ENCODE results near the gene SLC12A9.

Gene SLC12A9

GRCh38 chr7:100822236-100823139 is 30.0 kb upstream of the SLC12A9 start:
- no peak overlapping the region for H3K4me3 Mint-ChIP-seq
- DNase-seq (no peak), ATAC-seq (no peak)
- peaks cover 30% of the 10 kb centered on the region for H3K27me3 Mint-ChIP-seq
- H3K4me1 Mint-ChIP-seq, result peaks cover 13% of the 10 kb centered on the region
- no peaks in the 10 kb centered on the region for H3K9me3 Mint-ChIP-seq
- no peak overlapping the region for H3K27ac Mint-ChIP-seq

GRCh38 chr7:100823140-100823525 is 29.4 kb upstream of the SLC12A9 start:
- ATAC-seq (no peak), DNase-seq (no peak)
- Mint-ChIP-seq H3K9me3 (no peaks in the 10 kb centered on the region), H3K4me1 (peaks cover 19% of the 10 kb centered on the region), H3K27ac (no peak overlapping the region), H3K27me3 (peaks cover 36% of the 10 kb centered on the region), H3K4me3 (no peak overlapping the region)

- Mint-ChIP-seq H3K4me3 (no peak overlapping the region), H3K27ac (no peak overlapping the region), H3K9me3 (no peaks in the 10 kb centered on the region), H3K4me1 (peaks cover 23% of the 10 kb centered on the region), H3K27me3 (peaks cover 40% of the 10 kb centered on the region)
- no peak for ATAC-seq
- no peak for DNase-seq
These were observed 29.0 kb upstream of the SLC12A9 start for GRCh38 chr7:100823534-100823933.

- ATAC-seq (no peak), DNase-seq (no peak)
- Mint-ChIP-seq H3K27me3 (peaks cover 52% of the 10 kb centered on the region), H3K9me3 (no peaks in the 10 kb centered on the region), H3K4me3 (no peak overlapping the region), H3K4me1 (peaks cover 27% of the 10 kb centered on the region), H3K27ac (no peak overlapping the region)
These were observed 27.9 kb upstream of the SLC12A9 start for GRCh38 chr7:100824499-100825214.

GRCh38 chr7:100825215-100825671 is 27.3 kb upstream of the SLC12A9 start:
- H3K27me3 Mint-ChIP-seq, result peaks cover 54% of the 10 kb centered on the region

GRCh38 chr7:100825751-100826513 is 26.6 kb upstream of the SLC12A9 start:
- Mint-ChIP-seq H3K9me3 (no peaks in the 10 kb centered on the region), H3K4me1 (peaks cover 27% of the 10 kb centered on the region), H3K4me3 (peak overlapping the region; percentile 68), H3K27me3 (peaks cover 54% of the 10 kb centered on the region), H3K27ac (peak overlapping the region; percentile 8 to 31)
- no peak for ATAC-seq
- DNase-seq, result no peak

More at GRCh38 chr7:100825215-100825671, 27.3 kb upstream of the SLC12A9 start:
- H3K27ac Mint-ChIP-seq, result peak overlapping the region in 1 of 2 donors; percentile 62
- ATAC-seq (no peak), DNase-seq (no peak)
- peaks cover 27% of the 10 kb centered on the region for H3K4me1 Mint-ChIP-seq
- no peaks in the 10 kb centered on the region for H3K9me3 Mint-ChIP-seq
- no peak overlapping the region for H3K4me3 Mint-ChIP-seq

GRCh38 chr7:100826514-100827329 is 25.8 kb upstream of the SLC12A9 start:
- H3K27ac Mint-ChIP-seq, result no peak overlapping the region
- ATAC-seq (peak; percentile 69), DNase-seq (no peak)
- H3K4me1 Mint-ChIP-seq, result peaks cover 27% of the 10 kb centered on the region
- H3K4me3 Mint-ChIP-seq, result peak overlapping the region; percentile 68
- H3K27me3 Mint-ChIP-seq, result peaks cover 54% of the 10 kb centered on the region
- H3K9me3 Mint-ChIP-seq, result no peaks in the 10 kb centered on the region

GRCh38 chr7:100827330-100828226 is 24.9 kb upstream of the SLC12A9 start, which contains the start of gene EPHB4:
Gene EPHB4 (minus strand): TSS chr7:100827523. CDS start chr7:100827030, 493 bp downstream.
- no peaks in the 10 kb centered on the region for H3K9me3 Mint-ChIP-seq
- H3K27me3 Mint-ChIP-seq, result peaks cover 54% of the 10 kb centered on the region
- H3K27ac Mint-ChIP-seq, result no peak within 1 kb of the TSS
- peak; percentile 61 for ATAC-seq
- peaks cover 27% of the 10 kb centered on the region for H3K4me1 Mint-ChIP-seq
- peak within 1 kb of the TSS; percentile 74 to 75 for H3K4me3 Mint-ChIP-seq
- no peak for DNase-seq

- no peak for DNase-seq
- H3K4me1 Mint-ChIP-seq, result peaks cover 27% of the 10 kb centered on the region
- peaks cover 53% of the 10 kb centered on the region for H3K27me3 Mint-ChIP-seq
- no peak overlapping the region for H3K27ac Mint-ChIP-seq
- peak overlapping the region in 1 of 2 donors; percentile 8 for H3K4me3 Mint-ChIP-seq
- no peak for ATAC-seq
- no peaks in the 10 kb centered on the region for H3K9me3 Mint-ChIP-seq
These were observed 23.3 kb upstream of the SLC12A9 start for GRCh38 chr7:100829150-100829716.

- Mint-ChIP-seq H3K27me3 (peaks cover 41% of the 10 kb centered on the region), H3K4me3 (no peak overlapping the region), H3K4me1 (peaks cover 27% of the 10 kb centered on the region), H3K9me3 (no peaks in the 10 kb centered on the region), H3K27ac (no peak overlapping the region)
- DNase-seq (no peak), ATAC-seq (no peak)
These were observed 22.1 kb upstream of the SLC12A9 start for GRCh38 chr7:100830396-100830795.

- H3K27ac Mint-ChIP-seq, result no peak overlapping the region
- peaks cover 25% of the 10 kb centered on the region for H3K27me3 Mint-ChIP-seq
- H3K4me1 Mint-ChIP-seq, result peaks cover 20% of the 10 kb centered on the region
- no peak for ATAC-seq
- H3K4me3 Mint-ChIP-seq, result no peak overlapping the region
- no peak for DNase-seq
- H3K9me3 Mint-ChIP-seq, result no peaks in the 10 kb centered on the region
These were observed 20.3 kb upstream of the SLC12A9 start for GRCh38 chr7:100832281-100832633.

- H3K27ac Mint-ChIP-seq, result peak overlapping the region in 1 of 2 donors; percentile 76
- H3K4me1 Mint-ChIP-seq, result peaks cover 7% of the 10 kb centered on the region
- DNase-seq (no peak), ATAC-seq (no peak)
- no peaks in the 10 kb centered on the region for H3K27me3 Mint-ChIP-seq
- H3K9me3 Mint-ChIP-seq, result no peaks in the 10 kb centered on the region
- H3K4me3 Mint-ChIP-seq, result peak overlapping the region in 1 of 2 donors; percentile 20
These were observed 16.4 kb upstream of the SLC12A9 start for GRCh38 chr7:100835903-100836811.

GRCh38 chr7:100836812-100837098 is 15.8 kb upstream of the SLC12A9 start:
- DNase-seq, result no peak
- Mint-ChIP-seq H3K27ac (peak overlapping the region in 1 of 2 donors; percentile 94), H3K4me3 (peak overlapping the region; percentile 67 to 80), H3K4me1 (peaks cover 7% of the 10 kb centered on the region), H3K9me3 (no peaks in the 10 kb centered on the region), H3K27me3 (no peaks in the 10 kb centered on the region)
- ATAC-seq, result no peak

Measured in stimulated activated naive CD8-positive, alpha-beta T cell treated with anti-CD3 and anti-CD28 coated beads, Interleukin-15, amount 100 ng/mL, for 72 hours (primary cell).